SK-N-SH (cell line): ENCODE results near the gene ZNF804B.

Experiments
- TF ChIP-seq, protein P1 (sequence below): IDR thresholded peaks from 2 replicates; pipeline ENCODE4 v1.4.0; 2012; ENCODE audit warnings: low read depth
- TF ChIP-seq, protein P2 (sequence below): fragments of 200-600 bp; sonication (generic); IDR thresholded peaks from 2 replicates; pipeline ENCODE4 v1.6.1; 2017; ENCODE audit warnings: antibody characterized with exemption, mild to moderate bottlenecking, moderate library complexity
- TF ChIP-seq, protein P3 (sequence below): fragments of 150-350 bp; IDR thresholded peaks from 2 replicates; pipeline ENCODE4 v1.6.1; 2017; ENCODE audit warnings: antibody characterized with exemption, low read length, low read depth, borderline replicate concordance

DNA sequence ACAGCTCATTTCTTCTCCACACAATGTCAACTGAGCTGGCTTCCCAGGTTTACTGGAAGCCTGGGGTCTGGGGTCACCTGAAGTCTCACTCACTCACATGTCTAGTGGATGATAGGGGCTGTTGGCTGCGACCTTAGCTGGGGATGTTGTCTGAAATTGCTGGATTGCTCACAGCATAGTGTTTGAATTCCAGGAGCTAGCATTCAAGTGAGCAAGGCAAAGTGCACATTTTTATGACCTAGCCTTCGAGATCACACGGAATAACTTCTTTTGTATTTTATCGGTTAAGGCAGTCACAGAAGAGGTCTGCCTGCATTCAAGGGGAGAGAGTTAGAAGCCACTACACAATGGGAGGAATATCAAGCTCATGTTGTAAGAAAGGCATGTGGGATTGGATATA, 32.4 kb downstream of the ZNF804B start:
- TF ChIP-seq, protein P1, sequence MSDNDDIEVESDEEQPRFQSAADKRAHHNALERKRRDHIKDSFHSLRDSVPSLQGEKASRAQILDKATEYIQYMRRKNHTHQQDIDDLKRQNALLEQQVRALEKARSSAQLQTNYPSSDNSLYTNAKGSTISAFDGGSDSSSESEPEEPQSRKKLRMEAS, result no peak
- TF ChIP-seq, protein P2, sequence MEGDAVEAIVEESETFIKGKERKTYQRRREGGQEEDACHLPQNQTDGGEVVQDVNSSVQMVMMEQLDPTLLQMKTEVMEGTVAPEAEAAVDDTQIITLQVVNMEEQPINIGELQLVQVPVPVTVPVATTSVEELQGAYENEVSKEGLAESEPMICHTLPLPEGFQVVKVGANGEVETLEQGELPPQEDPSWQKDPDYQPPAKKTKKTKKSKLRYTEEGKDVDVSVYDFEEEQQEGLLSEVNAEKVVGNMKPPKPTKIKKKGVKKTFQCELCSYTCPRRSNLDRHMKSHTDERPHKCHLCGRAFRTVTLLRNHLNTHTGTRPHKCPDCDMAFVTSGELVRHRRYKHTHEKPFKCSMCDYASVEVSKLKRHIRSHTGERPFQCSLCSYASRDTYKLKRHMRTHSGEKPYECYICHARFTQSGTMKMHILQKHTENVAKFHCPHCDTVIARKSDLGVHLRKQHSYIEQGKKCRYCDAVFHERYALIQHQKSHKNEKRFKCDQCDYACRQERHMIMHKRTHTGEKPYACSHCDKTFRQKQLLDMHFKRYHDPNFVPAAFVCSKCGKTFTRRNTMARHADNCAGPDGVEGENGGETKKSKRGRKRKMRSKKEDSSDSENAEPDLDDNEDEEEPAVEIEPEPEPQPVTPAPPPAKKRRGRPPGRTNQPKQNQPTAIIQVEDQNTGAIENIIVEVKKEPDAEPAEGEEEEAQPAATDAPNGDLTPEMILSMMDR, result no peak
- TF ChIP-seq, protein P3, sequence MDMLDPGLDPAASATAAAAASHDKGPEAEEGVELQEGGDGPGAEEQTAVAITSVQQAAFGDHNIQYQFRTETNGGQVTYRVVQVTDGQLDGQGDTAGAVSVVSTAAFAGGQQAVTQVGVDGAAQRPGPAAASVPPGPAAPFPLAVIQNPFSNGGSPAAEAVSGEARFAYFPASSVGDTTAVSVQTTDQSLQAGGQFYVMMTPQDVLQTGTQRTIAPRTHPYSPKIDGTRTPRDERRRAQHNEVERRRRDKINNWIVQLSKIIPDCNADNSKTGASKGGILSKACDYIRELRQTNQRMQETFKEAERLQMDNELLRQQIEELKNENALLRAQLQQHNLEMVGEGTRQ, result no peak
